ENCODE measurements around the gene ENO2.

ENO2 gene

DNA sequence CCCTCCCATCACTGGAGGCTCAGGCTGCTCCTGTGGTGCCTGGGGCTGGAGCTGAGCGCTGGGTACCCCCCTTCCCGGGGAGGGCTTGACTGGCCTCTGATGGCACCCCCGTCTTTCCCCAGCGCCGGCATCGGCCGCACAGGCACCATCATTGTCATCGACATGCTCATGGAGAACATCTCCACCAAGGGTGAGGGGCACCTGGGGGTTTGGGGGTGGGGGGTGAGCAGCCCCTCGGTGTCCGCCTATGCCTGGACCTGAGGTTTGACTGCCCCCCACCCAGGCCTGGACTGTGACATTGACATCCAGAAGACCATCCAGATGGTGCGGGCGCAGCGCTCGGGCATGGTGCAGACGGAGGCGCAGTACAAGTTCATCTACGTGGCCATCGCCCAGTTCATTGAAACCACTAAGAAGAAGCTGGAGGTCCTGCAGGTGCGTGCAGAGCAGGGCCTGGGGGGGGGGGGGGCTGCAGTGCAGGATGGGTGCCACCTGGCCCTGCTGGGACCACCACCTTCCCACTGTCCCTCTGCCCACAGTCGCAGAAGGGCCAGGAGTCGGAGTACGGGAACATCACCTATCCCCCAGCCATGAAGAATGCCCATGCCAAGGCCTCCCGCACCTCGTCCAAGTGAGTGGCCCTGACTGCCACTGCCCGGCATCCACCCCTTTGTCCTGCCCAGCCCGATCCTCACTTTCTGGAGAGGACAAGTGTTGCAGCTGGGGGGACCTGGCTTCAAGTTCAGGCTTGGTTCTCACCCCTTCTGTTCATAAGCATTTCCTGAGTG is 45.6 kb downstream of the ENO2 start:
- Histone ChIP-seq H3K4me1 (peaks cover 29% of the 10 kb centered on the region), H3K79me2 (peaks cover 18% of the 10 kb centered on the region), H2AFZ (no peak overlapping the region), H3K4me2 (ENCODE audit: low read length) (no peak overlapping the region), H3K36me3 (ENCODE audit: control insufficient read depth, insufficient read depth, low read length) (no peaks in the 10 kb centered on the region), H3K27ac (peak overlapping the region; percentile 51), H3K4me3 (ENCODE audit: low read depth, low read length) (no peak overlapping the region), H3K9ac (no peak overlapping the region), H3K9me3 (ENCODE audit: control insufficient read depth, low read length) (no peaks in the 10 kb centered on the region), H3K27me3 (ENCODE audit: control insufficient read depth, insufficient read depth, low read length) (no peaks in the 10 kb centered on the region)
- TF ChIP-seq CTCF (IDR thresholded peaks at IDR 0.05) = no peak

- no peaks in the 10 kb centered on the region for H3K36me3 ChIP-seq (ENCODE audit: control insufficient read depth, insufficient read depth, low read length)
- no peak overlapping the region for H2AFZ ChIP-seq
- H3K79me2 ChIP-seq = peaks cover 23% of the 10 kb centered on the region
- H3K4me3 ChIP-seq (ENCODE audit: low read depth, low read length) = peak overlapping the region; percentile 99
- peak overlapping the region; percentile 82 for H3K4me2 ChIP-seq (ENCODE audit: low read length)
- peaks cover 34% of the 10 kb centered on the region for H3K4me1 ChIP-seq
- no peak for TF ChIP-seq CTCF (IDR thresholded peaks at IDR 0.05)
- no peaks in the 10 kb centered on the region for H3K9me3 ChIP-seq (ENCODE audit: control insufficient read depth, low read length)
- peak overlapping the region; percentile 98 for H3K27ac ChIP-seq
- no peaks in the 10 kb centered on the region for H3K27me3 ChIP-seq (ENCODE audit: control insufficient read depth, insufficient read depth, low read length)
- no peak overlapping the region for H3K9ac ChIP-seq
Observed at GRCh38 chr12:6960593-6961277, 46.4 kb downstream of the ENO2 start.

DNA sequence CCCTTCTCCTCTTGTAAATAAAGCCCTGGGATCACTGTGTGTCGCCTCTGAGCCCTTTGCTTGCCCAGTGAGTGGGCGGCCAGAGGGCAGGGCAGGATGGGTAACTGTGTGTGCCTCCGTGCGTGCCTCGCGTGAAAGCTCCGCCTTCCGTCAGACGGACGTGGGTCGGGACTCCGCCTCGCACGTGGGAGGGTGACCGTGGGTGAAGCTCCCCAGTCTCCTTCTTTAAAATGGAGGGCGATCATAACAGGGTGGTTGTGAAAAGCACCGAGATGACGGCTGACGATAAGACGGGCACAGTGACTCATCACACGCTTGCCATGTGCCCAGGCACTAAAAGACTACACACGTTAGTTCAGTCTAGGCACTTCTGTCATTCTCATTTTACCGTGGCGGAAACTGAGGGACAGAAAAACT is 46.9 kb downstream of the ENO2 start:
- peak overlapping the region; percentile 99 for H3K4me3 ChIP-seq (ENCODE audit: low read depth, low read length)
- no peaks in the 10 kb centered on the region for H3K9me3 ChIP-seq (ENCODE audit: control insufficient read depth, low read length)
- H3K4me2 ChIP-seq (ENCODE audit: low read length) = peak overlapping the region; percentile 82
- no peak for TF ChIP-seq CTCF (IDR thresholded peaks at IDR 0.05)
- H3K79me2 ChIP-seq = peaks cover 25% of the 10 kb centered on the region
- H3K27ac ChIP-seq = peak overlapping the region; percentile 98
- H2AFZ ChIP-seq = peak overlapping the region; percentile 94
- H3K4me1 ChIP-seq = peaks cover 29% of the 10 kb centered on the region
- H3K9ac ChIP-seq = no peak overlapping the region
- H3K36me3 ChIP-seq (ENCODE audit: control insufficient read depth, insufficient read depth, low read length) = no peaks in the 10 kb centered on the region
- no peaks in the 10 kb centered on the region for H3K27me3 ChIP-seq (ENCODE audit: control insufficient read depth, insufficient read depth, low read length)

- Histone ChIP-seq H3K9me3 (ENCODE audit: control insufficient read depth, low read length) (no peaks in the 10 kb centered on the region), H2AFZ (peak overlapping the region; percentile 94), H3K4me3 (ENCODE audit: low read depth, low read length) (peak overlapping the region; percentile 99), H3K9ac (no peak overlapping the region), H3K27me3 (ENCODE audit: control insufficient read depth, insufficient read depth, low read length) (no peaks in the 10 kb centered on the region), H3K36me3 (ENCODE audit: control insufficient read depth, insufficient read depth, low read length) (no peaks in the 10 kb centered on the region), H3K27ac (peak overlapping the region; percentile 98), H3K4me2 (ENCODE audit: low read length) (peak overlapping the region; percentile 82), H3K4me1 (peaks cover 26% of the 10 kb centered on the region), H3K79me2 (peaks cover 30% of the 10 kb centered on the region)
- TF ChIP-seq CTCF (IDR thresholded peaks at IDR 0.05) = peak; percentile 51
Observed at GRCh38 chr12:6961695-6962284, 47.4 kb downstream of the ENO2 start.
